M059J (cell line): Measurements from ENCODE around the gene TP73. TPM values are rescaled to one million over a fixed set of nuclear protein-coding genes. Genes with fewer than 3 reads are reported as not detected.
A peak's percentile ranks its signal among the peaks of the same experiment; 100 is the strongest.

ENCODE experiments used
- DNase-seq: peaks from one replicate; pipeline ENCODE4 v3.0.0-alpha.2; 2012; ENCODE audit warnings: low read depth
- total RNA-seq: library from RNA; depleted of rRNA; stranded (reverse); fragments of >200 nt; shearing (Covaris generic); gene quantifications from 2 replicates; pipeline ENCODE4 v1.2.3, GENCODE V29; 2014

Gene TP73
- total RNA-seq, 1 experiment from 2014 or later, result 0.91 TPM

GRCh38 chr1:3727042-3727824, 74.9 kb downstream of the TP73 start:
- peak; percentile 41 for DNase-seq

- DNase-seq, result no peak
Observed at GRCh38 chr1:3727825-3728776, 75.8 kb downstream of the TP73 start.

GRCh38 chr1:3729594-3730542, 77.6 kb downstream of the TP73 start:
- DNase-seq, result no peak

GRCh38 chr1:3730543-3731247, 78.4 kb downstream of the TP73 start:
- DNase-seq, result no peak

- DNase-seq, result no peak
Observed at GRCh38 chr1:3731583-3732433, 79.5 kb downstream of the TP73 start.

GRCh38 chr1:3732434-3733093, 80.2 kb downstream of the TP73 start:
- DNase-seq, result no peak

GRCh38 chr1:3733094-3733882, 81.0 kb downstream of the TP73 start:
- no peak for DNase-seq

- DNase-seq, result no peak
Observed at GRCh38 chr1:3733883-3734589, 81.7 kb downstream of the TP73 start.

- DNase-seq, result no peak
Observed at GRCh38 chr1:3734602-3735001, 82.3 kb downstream of the TP73 start.

- no peak for DNase-seq
Observed at GRCh38 chr1:3735027-3735681, 82.8 kb downstream of the TP73 start.

GRCh38 chr1:3735688-3736087, 83.4 kb downstream of the TP73 start:
- no peak for DNase-seq

GRCh38 chr1:3736131-3736561, 83.8 kb downstream of the TP73 start:
- no peak for DNase-seq

GRCh38 chr1:3736708-3737107, 84.4 kb downstream of the TP73 start:
- no peak for DNase-seq

- no peak for DNase-seq
Observed at GRCh38 chr1:3738943-3739342, 86.6 kb downstream of the TP73 start.

GRCh38 chr1:3740042-3740441, 87.7 kb downstream of the TP73 start:
- no peak for DNase-seq

GRCh38 chr1:3740752-3741151, 88.4 kb downstream of the TP73 start:
- DNase-seq, result no peak
